Epithelial cell of prostate (primary cell): ENCODE data around the gene PLXNB1.
A peak's percentile ranks its signal among the peaks of the same experiment; 100 is the strongest.

ENCODE experiments used
- DNase-seq: peaks from one replicate; pipeline ENCODE4 v3.0.0-alpha.2; 2011; ENCODE audit warnings: low read depth, low spot score
- H3K27ac ChIP-seq: fragments of 450-650 bp; 2 replicates; pipeline ENCODE4 v1.5.1; 2017; ENCODE audit warnings: mild to moderate bottlenecking

The PLXNB1 gene

GRCh38 chr3:48434591-48435222 is 4.8 kb upstream of the PLXNB1 start:
- DNase-seq: no peak
- peak overlapping the region; percentile 92 for H3K27ac ChIP-seq

GRCh38 chr3:48433472-48434118 is 3.7 kb upstream of the PLXNB1 start:
- no peak for DNase-seq
- peak overlapping the region; percentile 92 for H3K27ac ChIP-seq

GRCh38 chr3:48432411-48433371 is 2.8 kb upstream of the PLXNB1 start:
- H3K27ac ChIP-seq: peak overlapping the region; percentile 92
- peak; percentile 79 for DNase-seq

GRCh38 chr3:48431224-48432029 is 1.5 kb upstream of the PLXNB1 start:
- no peak for DNase-seq
- H3K27ac ChIP-seq: peak overlapping the region; percentile 92

DNA sequence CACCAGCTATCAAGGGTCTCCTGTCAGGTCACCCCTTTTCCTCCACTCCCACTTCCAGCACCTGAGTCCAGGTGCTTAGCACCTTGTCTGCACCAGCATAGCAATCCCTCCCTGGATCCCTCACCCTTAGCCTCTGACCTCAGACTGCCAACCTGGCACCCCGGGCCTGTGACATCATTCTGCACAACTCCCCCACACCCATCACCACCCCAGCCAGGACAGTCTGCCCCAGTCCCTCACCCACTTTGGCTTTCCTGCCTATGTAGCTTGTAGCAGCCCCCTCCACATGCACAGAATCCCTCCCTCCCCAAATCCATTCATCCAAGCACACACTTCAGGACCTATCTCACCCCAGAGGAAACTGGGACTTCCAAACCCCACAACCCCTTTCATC is 819 bp upstream of the PLXNB1 start:
- no peak for DNase-seq
- peak overlapping the region; percentile 92 for H3K27ac ChIP-seq

- peak overlapping the region; percentile 92 for H3K27ac ChIP-seq
- no peak for DNase-seq
Observed at GRCh38 chr3:48429317-48429959, 448 bp downstream of the PLXNB1 start.

DNA sequence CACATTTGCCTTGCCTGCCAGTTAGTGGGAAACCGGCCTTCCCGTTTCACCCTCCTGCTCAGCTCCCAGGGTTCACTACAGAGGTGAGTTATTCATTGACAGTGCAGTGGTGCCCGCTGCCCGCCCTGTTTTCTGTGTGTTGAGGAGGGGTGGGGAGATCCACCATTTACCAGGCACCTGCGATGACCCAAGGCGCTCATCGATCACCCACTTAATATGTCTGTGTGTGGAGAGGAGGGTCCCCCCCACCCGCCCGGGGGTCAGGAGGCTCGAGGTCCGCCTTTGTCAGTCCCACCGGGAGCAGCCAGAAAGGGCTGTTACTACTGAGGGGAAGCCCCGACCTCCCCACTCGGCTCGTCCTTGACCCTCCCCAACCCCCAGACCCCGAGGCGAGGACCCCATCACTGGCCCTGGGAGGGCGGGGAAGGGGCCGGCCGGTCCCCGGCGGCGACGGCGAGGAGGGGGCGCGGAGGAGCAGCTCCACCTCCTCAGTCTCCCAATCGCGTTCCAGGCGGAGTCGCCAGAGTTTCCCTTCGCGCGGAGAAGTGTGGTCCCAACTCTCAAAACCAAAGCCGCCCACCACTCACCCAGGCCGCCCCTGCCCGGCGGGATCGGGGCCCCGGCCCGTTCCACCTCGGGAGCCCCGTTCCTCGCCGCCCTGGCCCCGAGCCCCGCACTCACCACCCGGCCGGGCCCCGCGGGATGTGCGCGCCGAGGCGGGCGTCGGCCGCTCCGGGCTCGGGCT is 1.1 kb downstream of the PLXNB1 start:
- no peak for DNase-seq
- peak overlapping the region; percentile 92 for H3K27ac ChIP-seq

GRCh38 chr3:48428088-48428571 is 1.8 kb downstream of the PLXNB1 start:
- H3K27ac ChIP-seq: peak overlapping the region; percentile 92
- no peak for DNase-seq

- peak overlapping the region; percentile 92 for H3K27ac ChIP-seq
- no peak for DNase-seq
Observed at GRCh38 chr3:48427630-48427962, 2.3 kb downstream of the PLXNB1 start.

- peak overlapping the region; percentile 92 for H3K27ac ChIP-seq
- no peak for DNase-seq
Observed at GRCh38 chr3:48426944-48427629, 2.8 kb downstream of the PLXNB1 start.

- DNase-seq: no peak
- H3K27ac ChIP-seq: peak overlapping the region; percentile 92
Observed at GRCh38 chr3:48426401-48426909, 3.4 kb downstream of the PLXNB1 start.

- DNase-seq: no peak
- no peak overlapping the region for H3K27ac ChIP-seq
Observed at GRCh38 chr3:48425281-48425812, 4.5 kb downstream of the PLXNB1 start.

GRCh38 chr3:48423883-48424695 is 5.8 kb downstream of the PLXNB1 start:
- no peak for DNase-seq
- H3K27ac ChIP-seq: no peak overlapping the region

GRCh38 chr3:48423241-48423882 is 6.5 kb downstream of the PLXNB1 start:
- DNase-seq: no peak
- H3K27ac ChIP-seq: no peak overlapping the region

DNA sequence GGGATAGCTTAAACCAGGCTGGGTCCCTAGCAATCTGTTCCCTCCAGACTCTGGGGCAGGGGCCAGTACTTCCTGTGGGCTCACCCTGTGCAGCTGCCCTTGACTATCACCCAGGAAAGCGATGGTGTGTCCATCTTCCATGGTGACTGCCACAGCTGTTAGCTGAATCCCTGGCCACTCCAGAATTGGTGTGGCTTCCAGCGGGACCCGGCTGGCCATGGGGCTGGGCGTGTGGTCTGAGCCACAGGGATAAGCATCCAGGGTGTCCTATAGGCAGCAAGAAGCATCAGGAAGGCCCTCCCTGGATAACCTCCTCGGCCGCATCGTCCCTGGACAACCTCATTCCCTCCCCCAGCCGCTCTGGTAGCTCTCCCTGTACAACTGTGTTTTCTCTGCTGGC is 7.2 kb downstream of the PLXNB1 start:
- no peak overlapping the region for H3K27ac ChIP-seq
- DNase-seq: no peak

- H3K27ac ChIP-seq: no peak overlapping the region
- no peak for DNase-seq
Observed at GRCh38 chr3:48422272-48422671, 7.6 kb downstream of the PLXNB1 start.

GRCh38 chr3:48420561-48420960 is 9.3 kb downstream of the PLXNB1 start:
- H3K27ac ChIP-seq: no peak overlapping the region
- DNase-seq: no peak
